Neural cell (in vitro differentiated cells): ENCODE measurements around the gene SMAD5. TPM values are rescaled to one million over a fixed set of nuclear protein-coding genes. Genes with fewer than 3 reads are reported as not detected.

Experiments used
- H2AFZ ChIP-seq: fragments of 200-600, 300-800 bp; sonication (generic), shearing (Covaris generic); 2 replicates; pipeline ENCODE4 v1.6.0; 2014; ENCODE audit warnings: low read depth, mild to moderate bottlenecking, antibody characterized with exemption, low read length, moderate library complexity
- H3F3A ChIP-seq: fragments of 200-600 bp; shearing (Covaris generic); 2 replicates; pipeline ENCODE4 v1.6.1; 2016; ENCODE audit warnings: mild to moderate bottlenecking, moderate library complexity, mixed read lengths, antibody characterized with exemption, low read length; ENCODE audit not compliant: insufficient read depth, poor library complexity, severe bottlenecking
- H3K27ac ChIP-seq: fragments of 200-600, 300-800 bp; sonication (generic), shearing (Covaris generic); 2 replicates; pipeline ENCODE4 v1.5.1; 2014; ENCODE audit warnings: mild to moderate bottlenecking, low read length, moderate library complexity
- H3K27me3 ChIP-seq: fragments of 300-800, 200-600 bp; sonication (generic), shearing (Covaris generic); 2 replicates; pipeline ENCODE4 v1.6.0; 2014; ENCODE audit warnings: mild to moderate bottlenecking, low read depth, low read length, moderate library complexity; ENCODE audit not compliant: insufficient read depth
- H3K36me3 ChIP-seq: fragments of 300-800, 200-600 bp; sonication (generic), shearing (Covaris generic); 2 replicates; pipeline ENCODE4 v1.5.1; 2014; ENCODE audit warnings: mild to moderate bottlenecking, antibody characterized with exemption, low read length, moderate library complexity; ENCODE audit not compliant: insufficient read depth
- H3K4me2 ChIP-seq: fragments of 300-800, 200-600 bp; sonication (generic), shearing (Covaris generic); 2 replicates; pipeline ENCODE4 v1.6.0; 2014; ENCODE audit warnings: mild to moderate bottlenecking, low read length
- H3K4me3 ChIP-seq: fragments of 300-800, 200-600 bp; sonication (generic), shearing (Covaris generic); 2 replicates; pipeline ENCODE4 v1.5.1; 2014; ENCODE audit warnings: mild to moderate bottlenecking, low read length, moderate library complexity
- H3K79me2 ChIP-seq: fragments of 200-600 bp; shearing (Covaris generic); replicated peaks from 2 replicates; pipeline ENCODE4 v1.6.0; 2014; ENCODE audit warnings: mild to moderate bottlenecking, low read length, moderate library complexity; ENCODE audit not compliant: insufficient read depth
- H3K9ac ChIP-seq: fragments of 300-800, 200-600 bp; sonication (generic), shearing (Covaris generic); 2 replicates; pipeline ENCODE4 v1.6.1; 2016; ENCODE audit warnings: mild to moderate bottlenecking, low read length, mixed read lengths
- H3K9me2 ChIP-seq: fragments of 200-600 bp; shearing (Covaris generic); 2 replicates; pipeline ENCODE4 v1.6.1; 2016; ENCODE audit warnings: mild to moderate bottlenecking, low read length, mixed read lengths; ENCODE audit not compliant: insufficient read depth
- H3K9me3 ChIP-seq: fragments of 200-600, 300-800 bp; sonication (generic), shearing (Covaris generic); 2 replicates; pipeline ENCODE4 v1.6.1; 2016; ENCODE audit warnings: mild to moderate bottlenecking, mixed run types, low read length, moderate library complexity, mixed read lengths
- H4K20me1 ChIP-seq: fragments of 200-600 bp; shearing (Covaris generic); 2 replicates; pipeline ENCODE4 v1.6.1; 2016; ENCODE audit warnings: mild to moderate bottlenecking, mixed run types; ENCODE audit not compliant: insufficient read depth
- CTCF ChIP-seq: fragments of 450-650 bp; IDR thresholded peaks from 2 replicates; pipeline ENCODE4 v1.5.1; 2014; ENCODE audit warnings: antibody characterized with exemption, mild to moderate bottlenecking, moderate library complexity; ENCODE audit not compliant: poor library complexity, severe bottlenecking
- EP300 ChIP-seq: fragments of 450-650 bp; conservative IDR thresholded peaks from 2 replicates; pipeline ENCODE4 v1.6.1; 2014; ENCODE audit warnings: antibody characterized with exemption, mild to moderate bottlenecking, moderate library complexity; ENCODE audit not compliant: poor library complexity, severe bottlenecking
- EZH2 ChIP-seq: fragments of 200-600, 300-800 bp; shearing (Covaris generic), sonication (generic); IDR thresholded peaks from 2 replicates; pipeline ENCODE4 v1.6.1; 2014; ENCODE audit warnings: antibody characterized with exemption, low read length, borderline replicate concordance, mild to moderate bottlenecking; ENCODE audit not compliant: insufficient read depth, poor library complexity, severe bottlenecking
- MXI1 ChIP-seq: fragments of 450-650 bp; conservative IDR thresholded peaks from 2 replicates; pipeline ENCODE4 v1.6.1; 2014; ENCODE audit warnings: antibody characterized with exemption, mild to moderate bottlenecking; ENCODE audit not compliant: poor library complexity, severe bottlenecking
- POLR2AphosphoS5 ChIP-seq: IDR thresholded peaks from 2 replicates; pipeline ENCODE4 v1.6.1; 2012
- RAD21 ChIP-seq: fragments of 450-650 bp; conservative IDR thresholded peaks from 2 replicates; pipeline ENCODE4 v1.6.1; 2014; ENCODE audit warnings: antibody characterized with exemption, mild to moderate bottlenecking, moderate library complexity
- SMC3 ChIP-seq: fragments of 450-650 bp; conservative IDR thresholded peaks from 2 replicates; pipeline ENCODE4 v1.6.1; 2014; ENCODE audit warnings: antibody characterized with exemption, mild to moderate bottlenecking, moderate library complexity; ENCODE audit not compliant: poor library complexity
- TAF1 ChIP-seq: IDR thresholded peaks from 2 replicates; pipeline ENCODE4 v1.6.1; 2012; ENCODE audit warnings: low read depth
- polyA plus RNA-seq: library from polyadenylated mRNA; depleted of rRNA; stranded (reverse); fragments of >200 nt; gene quantifications from 2 replicates; pipeline ENCODE4 v1.2.3, GENCODE V29; 2014
- TF ChIP-seq, protein P1 (sequence below): IDR thresholded peaks from 2 replicates; pipeline ENCODE4 v1.6.1; 2012; ENCODE audit warnings: borderline replicate concordance

The SMAD5 gene
- polyA plus RNA-seq, 1 donor from 2014 or later, result 26.3 TPM

- no peaks in the 10 kb centered on the region for H3F3A ChIP-seq
- H3K9me3 ChIP-seq, result no peaks in the 10 kb centered on the region
- no peak overlapping the region for H3K4me2 ChIP-seq
- no peak overlapping the region for H2AFZ ChIP-seq
- H3K9ac ChIP-seq, result no peak overlapping the region
- no peak overlapping the region for H3K27ac ChIP-seq
- no peak overlapping the region for H3K4me3 ChIP-seq
- no peaks in the 10 kb centered on the region for H3K9me2 ChIP-seq
- TF ChIP-seq MXI1, result no peak
- no peaks in the 10 kb centered on the region for H3K79me2 ChIP-seq
- no peaks in the 10 kb centered on the region for H3K36me3 ChIP-seq
- H4K20me1 ChIP-seq, result no peaks in the 10 kb centered on the region
- H3K27me3 ChIP-seq, result peaks cover 45% of the 10 kb centered on the region
These were observed 61.9 kb downstream of the SMAD5 start for GRCh38 chr5:136194576-136194975.

GRCh38 chr5:136195971-136196820, 63.6 kb downstream of the SMAD5 start:
- no peak overlapping the region for H2AFZ ChIP-seq
- H3K36me3 ChIP-seq, result no peaks in the 10 kb centered on the region
- no peaks in the 10 kb centered on the region for H3K9me3 ChIP-seq
- H3K27ac ChIP-seq, result no peak overlapping the region
- H3F3A ChIP-seq, result no peaks in the 10 kb centered on the region
- peaks cover 29% of the 10 kb centered on the region for H3K27me3 ChIP-seq
- H3K9me2 ChIP-seq, result no peaks in the 10 kb centered on the region
- TF ChIP-seq, protein P1, sequence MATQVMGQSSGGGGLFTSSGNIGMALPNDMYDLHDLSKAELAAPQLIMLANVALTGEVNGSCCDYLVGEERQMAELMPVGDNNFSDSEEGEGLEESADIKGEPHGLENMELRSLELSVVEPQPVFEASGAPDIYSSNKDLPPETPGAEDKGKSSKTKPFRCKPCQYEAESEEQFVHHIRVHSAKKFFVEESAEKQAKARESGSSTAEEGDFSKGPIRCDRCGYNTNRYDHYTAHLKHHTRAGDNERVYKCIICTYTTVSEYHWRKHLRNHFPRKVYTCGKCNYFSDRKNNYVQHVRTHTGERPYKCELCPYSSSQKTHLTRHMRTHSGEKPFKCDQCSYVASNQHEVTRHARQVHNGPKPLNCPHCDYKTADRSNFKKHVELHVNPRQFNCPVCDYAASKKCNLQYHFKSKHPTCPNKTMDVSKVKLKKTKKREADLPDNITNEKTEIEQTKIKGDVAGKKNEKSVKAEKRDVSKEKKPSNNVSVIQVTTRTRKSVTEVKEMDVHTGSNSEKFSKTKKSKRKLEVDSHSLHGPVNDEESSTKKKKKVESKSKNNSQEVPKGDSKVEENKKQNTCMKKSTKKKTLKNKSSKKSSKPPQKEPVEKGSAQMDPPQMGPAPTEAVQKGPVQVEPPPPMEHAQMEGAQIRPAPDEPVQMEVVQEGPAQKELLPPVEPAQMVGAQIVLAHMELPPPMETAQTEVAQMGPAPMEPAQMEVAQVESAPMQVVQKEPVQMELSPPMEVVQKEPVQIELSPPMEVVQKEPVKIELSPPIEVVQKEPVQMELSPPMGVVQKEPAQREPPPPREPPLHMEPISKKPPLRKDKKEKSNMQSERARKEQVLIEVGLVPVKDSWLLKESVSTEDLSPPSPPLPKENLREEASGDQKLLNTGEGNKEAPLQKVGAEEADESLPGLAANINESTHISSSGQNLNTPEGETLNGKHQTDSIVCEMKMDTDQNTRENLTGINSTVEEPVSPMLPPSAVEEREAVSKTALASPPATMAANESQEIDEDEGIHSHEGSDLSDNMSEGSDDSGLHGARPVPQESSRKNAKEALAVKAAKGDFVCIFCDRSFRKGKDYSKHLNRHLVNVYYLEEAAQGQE, result no peak
- TF ChIP-seq SMC3 (no peak), EP300 (no peak), RAD21 (no peak), MXI1 (no peak), POLR2AphosphoS5 (no peak), CTCF (no peak), EZH2 (no peak), TAF1 (no peak)
- H3K79me2 ChIP-seq, result no peaks in the 10 kb centered on the region
- H3K9ac ChIP-seq, result no peak overlapping the region
- H3K4me3 ChIP-seq, result no peak overlapping the region
- H3K4me2 ChIP-seq, result no peak overlapping the region
- no peaks in the 10 kb centered on the region for H4K20me1 ChIP-seq
